Progenitor cell of endocrine pancreas (in vitro differentiated cells): Measurements from ENCODE around the gene SND1. TPM values are rescaled to one million over a fixed set of nuclear protein-coding genes. Genes with fewer than 3 reads are reported as not detected.

ENCODE experiments used
- DNase-seq: peaks from one replicate; pipeline ENCODE4 v3.0.0; 2021; ENCODE audit warnings: low spot score; ENCODE audit not compliant: unreplicated experiment
- H3K27ac Mint-ChIP-seq: 2 replicates; pipeline ENCODE4 v1.8.0; 2021; ENCODE audit warnings: mild to moderate bottlenecking, moderate library complexity, mixed read lengths
- H3K27me3 Mint-ChIP-seq: 2 replicates; pipeline ENCODE4 v1.8.0; 2021; ENCODE audit warnings: mixed read lengths
- H3K36me3 Mint-ChIP-seq: 2 replicates; pipeline ENCODE4 v1.8.0; 2022; ENCODE audit warnings: mixed read lengths; ENCODE audit not compliant: insufficient read depth
- H3K4me1 Mint-ChIP-seq: 2 replicates; pipeline ENCODE4 v1.8.0; 2021; ENCODE audit warnings: low read depth, mixed read lengths
- H3K4me3 Mint-ChIP-seq: 2 replicates; pipeline ENCODE4 v1.8.0; 2021; ENCODE audit warnings: low read depth, mild to moderate bottlenecking, moderate library complexity, mixed read lengths
- H3K9me3 Mint-ChIP-seq: 2 replicates; pipeline ENCODE4 v1.8.0; 2021; ENCODE audit warnings: low read depth, mixed read lengths
- total RNA-seq: library from RNA; stranded (reverse); gene quantifications from 2 replicates; pipeline ENCODE4 v1.2.1, GENCODE V29; 2021
- TF ChIP-seq, protein P1 (sequence below): fragments of 200-600 bp; sonication (generic); IDR thresholded peaks from one replicate; pipeline ENCODE4 v1.5.0; 2021; ENCODE audit warnings: antibody characterized with exemption, mild to moderate bottlenecking; ENCODE audit not compliant: unreplicated experiment

SND1 gene
- total RNA-seq, 1 donor from 2014 or later, result 213 TPM

DNA sequence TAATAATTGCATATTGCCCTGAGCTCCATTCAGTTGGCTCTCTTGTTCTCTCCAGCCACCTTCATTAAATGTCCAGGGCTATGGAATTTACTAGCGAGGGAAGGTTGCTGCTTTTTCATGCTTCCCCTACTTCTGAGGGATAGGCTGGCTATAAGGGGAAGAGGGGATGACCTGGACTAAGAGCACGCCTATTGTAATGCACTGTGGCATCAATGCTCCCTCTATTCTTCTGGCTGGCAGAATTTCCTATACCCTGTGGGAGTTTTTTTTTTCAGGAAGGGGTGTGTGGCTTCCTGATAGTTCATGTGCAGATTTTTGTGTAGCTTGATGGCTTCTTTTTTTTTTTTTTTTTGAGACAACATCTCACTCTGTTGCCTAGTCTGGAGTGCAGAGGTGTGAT is 155.8 kb downstream of the SND1 start:
- H3K27me3 Mint-ChIP-seq, result no peaks in the 10 kb centered on the region
- TF ChIP-seq, protein P1, sequence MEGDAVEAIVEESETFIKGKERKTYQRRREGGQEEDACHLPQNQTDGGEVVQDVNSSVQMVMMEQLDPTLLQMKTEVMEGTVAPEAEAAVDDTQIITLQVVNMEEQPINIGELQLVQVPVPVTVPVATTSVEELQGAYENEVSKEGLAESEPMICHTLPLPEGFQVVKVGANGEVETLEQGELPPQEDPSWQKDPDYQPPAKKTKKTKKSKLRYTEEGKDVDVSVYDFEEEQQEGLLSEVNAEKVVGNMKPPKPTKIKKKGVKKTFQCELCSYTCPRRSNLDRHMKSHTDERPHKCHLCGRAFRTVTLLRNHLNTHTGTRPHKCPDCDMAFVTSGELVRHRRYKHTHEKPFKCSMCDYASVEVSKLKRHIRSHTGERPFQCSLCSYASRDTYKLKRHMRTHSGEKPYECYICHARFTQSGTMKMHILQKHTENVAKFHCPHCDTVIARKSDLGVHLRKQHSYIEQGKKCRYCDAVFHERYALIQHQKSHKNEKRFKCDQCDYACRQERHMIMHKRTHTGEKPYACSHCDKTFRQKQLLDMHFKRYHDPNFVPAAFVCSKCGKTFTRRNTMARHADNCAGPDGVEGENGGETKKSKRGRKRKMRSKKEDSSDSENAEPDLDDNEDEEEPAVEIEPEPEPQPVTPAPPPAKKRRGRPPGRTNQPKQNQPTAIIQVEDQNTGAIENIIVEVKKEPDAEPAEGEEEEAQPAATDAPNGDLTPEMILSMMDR, result no peak
- H3K4me1 Mint-ChIP-seq, result peaks cover 3% of the 10 kb centered on the region
- no peaks in the 10 kb centered on the region for H3K9me3 Mint-ChIP-seq
- peaks cover 6% of the 10 kb centered on the region for H3K36me3 Mint-ChIP-seq
- no peak for DNase-seq
- no peak overlapping the region for H3K4me3 Mint-ChIP-seq
- no peak overlapping the region for H3K27ac Mint-ChIP-seq

GRCh38 chr7:127809261-127809702 is 157.3 kb downstream of the SND1 start:
- Mint-ChIP-seq H3K27ac (peak overlapping the region; percentile 43), H3K9me3 (no peaks in the 10 kb centered on the region), H3K4me1 (peaks cover 3% of the 10 kb centered on the region), H3K4me3 (no peak overlapping the region), H3K36me3 (peaks cover 6% of the 10 kb centered on the region), H3K27me3 (no peaks in the 10 kb centered on the region)
- TF ChIP-seq, protein P1, result no peak
- DNase-seq, result no peak

GRCh38 chr7:127810113-127810512 is 158.1 kb downstream of the SND1 start:
- H3K4me1 Mint-ChIP-seq, result peaks cover 5% of the 10 kb centered on the region
- no peak overlapping the region for H3K27ac Mint-ChIP-seq
- H3K27me3 Mint-ChIP-seq, result no peaks in the 10 kb centered on the region

DNA sequence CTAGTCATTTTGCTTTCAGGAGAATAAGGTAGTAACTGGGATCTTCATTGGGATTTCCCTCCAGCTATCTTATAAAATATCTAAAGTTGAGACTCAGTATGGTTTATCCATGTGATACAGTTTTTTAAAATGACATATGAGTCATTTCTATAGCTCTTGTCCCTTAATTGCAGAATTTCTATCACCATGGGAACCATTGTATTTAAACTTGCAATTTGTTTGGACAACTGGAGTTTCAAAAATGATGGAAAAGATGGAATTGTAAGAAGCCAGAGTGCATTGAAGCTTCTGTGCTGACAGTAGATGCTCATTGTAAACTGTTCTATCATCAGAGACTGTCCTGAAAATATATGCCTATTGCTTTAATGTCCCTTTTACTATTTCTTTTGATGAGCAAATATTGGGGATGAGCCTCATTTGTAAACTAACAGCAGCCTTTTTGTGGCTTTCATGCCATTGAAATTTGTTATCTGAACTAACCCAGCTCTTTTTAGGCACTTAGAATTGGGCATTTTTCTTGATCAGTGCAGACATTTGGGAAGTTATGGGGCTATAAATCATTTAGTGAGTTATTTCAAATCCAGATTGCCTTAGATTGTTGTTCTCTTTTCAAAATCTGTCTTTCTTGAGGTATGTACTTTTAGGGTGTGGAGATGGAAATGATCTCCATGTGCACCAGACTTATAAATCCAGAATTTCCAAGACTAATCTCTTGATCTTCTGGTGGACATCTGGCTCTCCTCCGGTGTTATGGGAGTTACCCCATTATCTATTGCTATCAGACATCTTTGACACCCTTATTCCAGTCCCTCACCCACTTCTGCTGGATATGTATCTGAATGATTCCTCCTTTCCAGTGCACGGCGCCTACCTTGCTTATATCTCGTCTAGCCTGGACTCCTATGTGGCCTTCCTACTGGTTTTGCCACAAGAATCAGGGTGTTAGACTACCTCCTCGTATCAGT is 159.0 kb downstream of the SND1 start:
- TF ChIP-seq, protein P1, result no peak
- no peak for DNase-seq
- Mint-ChIP-seq H3K27me3 (no peaks in the 10 kb centered on the region), H3K4me1 (peaks cover 14% of the 10 kb centered on the region), H3K4me3 (no peak overlapping the region), H3K27ac (no peak overlapping the region), H3K36me3 (peaks cover 6% of the 10 kb centered on the region), H3K9me3 (no peaks in the 10 kb centered on the region)

More at GRCh38 chr7:127810113-127810512, 158.1 kb downstream of the SND1 start:
- Mint-ChIP-seq H3K4me3 (no peak overlapping the region), H3K9me3 (no peaks in the 10 kb centered on the region), H3K36me3 (peaks cover 6% of the 10 kb centered on the region)
- TF ChIP-seq, protein P1, result no peak
- DNase-seq, result no peak

GRCh38 chr7:127812540-127812939 is 160.5 kb downstream of the SND1 start:
- no peak for DNase-seq
- TF ChIP-seq, protein P1, result no peak
- no peak overlapping the region for H3K27ac Mint-ChIP-seq

More at GRCh38 chr7:127812540-127812939, 160.5 kb downstream of the SND1 start:
- no peaks in the 10 kb centered on the region for H3K9me3 Mint-ChIP-seq
- H3K4me3 Mint-ChIP-seq, result no peak overlapping the region
- no peaks in the 10 kb centered on the region for H3K27me3 Mint-ChIP-seq
- H3K36me3 Mint-ChIP-seq, result peaks cover 2% of the 10 kb centered on the region
- H3K4me1 Mint-ChIP-seq, result peaks cover 26% of the 10 kb centered on the region
